Measurements from ENCODE around the gene SEMA4D.

Gene SEMA4D

DNA sequence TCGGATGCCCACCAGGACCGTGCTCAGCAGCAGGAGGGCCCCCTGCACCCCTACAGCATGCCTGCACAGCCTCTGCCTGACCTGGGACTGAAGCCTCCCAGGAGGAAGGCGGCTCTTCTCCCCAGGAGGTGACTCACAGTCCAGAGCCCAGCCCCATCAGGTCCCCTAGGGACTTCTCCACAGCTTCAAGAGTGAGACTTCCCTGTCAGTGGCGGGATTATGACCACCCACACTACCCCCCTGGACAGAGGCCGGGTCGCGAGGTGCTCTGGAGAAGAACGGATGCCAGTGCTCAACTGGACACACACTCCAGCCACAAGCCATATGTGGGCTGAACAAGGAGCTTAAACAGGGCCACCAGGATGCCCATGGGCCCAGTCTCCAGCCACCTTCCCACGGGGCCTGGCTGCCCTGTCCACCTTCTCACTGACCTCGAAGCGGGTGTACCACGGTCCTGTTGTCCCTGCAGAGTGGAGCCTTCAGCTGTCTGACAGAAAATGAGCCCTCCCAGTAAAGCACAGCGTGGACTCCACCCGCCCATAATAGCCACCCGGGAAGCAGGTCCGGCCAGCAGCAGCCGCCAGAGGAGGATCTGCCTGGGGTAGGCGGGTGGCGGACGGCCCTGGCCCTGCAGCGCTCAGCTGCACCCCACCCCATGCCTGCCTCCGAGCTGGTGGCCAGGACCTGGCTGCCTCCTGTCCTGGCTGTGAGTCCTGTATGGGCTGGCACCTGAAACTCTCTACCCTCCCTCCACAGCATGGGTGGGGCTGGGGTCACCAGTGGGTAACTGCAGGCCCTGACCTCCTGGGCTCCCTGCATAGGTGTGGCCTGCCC, 54.7 kb downstream of the SEMA4D start:
- DNase-seq: no peak

DNA sequence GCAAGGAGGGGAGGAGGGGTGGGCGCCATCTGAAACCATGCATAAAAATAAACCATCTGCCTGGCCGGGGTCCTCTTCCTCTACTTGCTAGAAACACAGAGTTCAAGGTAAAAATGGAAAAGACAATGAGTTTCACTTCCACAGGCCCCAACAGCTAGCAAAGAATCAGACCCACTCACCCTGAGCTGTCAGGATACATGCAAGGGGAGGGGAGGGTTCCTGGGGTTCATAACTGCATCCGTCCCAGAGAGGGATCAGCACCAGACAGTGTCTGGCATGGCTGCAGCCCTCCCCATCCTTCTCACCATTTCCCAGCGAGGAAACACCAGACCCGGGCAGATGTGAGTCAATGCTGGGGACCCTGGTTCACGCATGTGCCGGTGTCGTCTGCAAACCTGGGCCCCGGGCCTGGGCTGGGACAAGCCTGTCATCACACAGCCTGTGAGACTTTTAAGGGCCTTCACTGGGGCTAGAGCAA, 55.4 kb downstream of the SEMA4D start:
- no peak for DNase-seq

DNA sequence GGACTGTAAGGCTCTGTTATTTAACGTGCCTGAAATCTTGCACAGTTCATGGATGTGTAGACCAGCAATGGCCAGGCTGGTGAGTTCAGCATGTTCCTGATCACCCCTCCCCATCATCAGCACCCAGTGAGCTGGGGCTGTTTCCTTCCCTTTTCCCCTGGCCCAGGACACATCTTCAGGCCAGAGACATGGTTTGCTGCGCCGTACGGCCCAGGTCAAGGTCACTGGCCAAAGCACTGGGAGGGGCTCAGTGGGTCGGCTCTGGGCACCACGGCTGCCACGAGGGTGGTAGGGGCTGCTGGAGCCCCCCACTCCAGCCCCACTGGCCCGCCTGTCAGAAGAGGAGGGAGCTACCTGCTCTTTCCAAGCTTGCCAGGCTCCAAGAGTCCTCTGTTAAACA, 55.9 kb downstream of the SEMA4D start:
- DNase-seq: no peak

DNA sequence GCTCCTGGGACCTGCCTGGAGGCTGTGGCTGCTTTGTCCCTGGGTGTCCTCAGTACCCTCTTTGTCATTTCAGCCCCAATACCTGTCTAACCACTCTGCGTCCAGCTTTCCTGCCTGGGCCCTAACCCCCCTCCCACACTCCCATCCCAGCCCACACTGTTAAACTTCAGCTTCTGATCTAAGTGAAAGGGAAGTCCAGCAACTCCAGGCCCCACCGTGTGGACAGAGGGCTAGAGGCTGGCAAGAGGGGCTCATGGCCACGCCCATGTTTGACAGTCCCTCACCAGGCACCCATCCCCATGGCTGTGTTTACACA, 56.3 kb downstream of the SEMA4D start:
- DNase-seq: no peak

DNA sequence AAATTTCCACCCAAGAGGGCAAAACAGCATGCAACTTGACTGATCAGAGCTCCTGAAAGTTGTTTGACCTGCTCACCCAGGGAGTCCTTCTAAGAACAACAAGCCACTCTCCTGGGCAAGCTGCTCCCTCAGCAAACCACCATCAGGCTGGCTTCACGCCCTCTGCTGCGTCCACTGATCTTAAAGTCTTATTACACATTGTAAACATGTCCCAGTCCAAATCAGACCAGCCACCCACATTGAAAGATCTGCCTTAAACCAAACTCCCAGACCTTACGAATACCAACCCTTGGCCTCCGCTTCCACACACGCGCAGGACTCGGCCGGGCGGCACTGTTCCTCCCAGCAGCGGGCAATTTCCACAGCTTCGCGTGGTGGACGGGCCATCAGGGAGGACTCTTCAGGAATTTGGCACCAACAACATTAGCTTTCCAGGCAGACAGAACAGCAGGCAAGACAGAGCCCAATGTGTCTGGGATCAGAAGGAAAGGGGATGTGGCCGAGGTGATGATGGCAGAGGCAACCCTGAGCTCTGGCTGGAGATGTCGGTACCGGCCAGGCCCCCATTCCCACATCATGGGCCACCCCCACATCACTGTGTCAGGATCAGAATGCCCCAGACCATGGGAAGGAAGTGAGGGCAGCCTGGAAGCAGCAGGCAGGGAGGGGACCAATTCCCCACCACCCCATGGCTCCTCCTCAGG, 56.8 kb downstream of the SEMA4D start:
- DNase-seq: no peak

DNA sequence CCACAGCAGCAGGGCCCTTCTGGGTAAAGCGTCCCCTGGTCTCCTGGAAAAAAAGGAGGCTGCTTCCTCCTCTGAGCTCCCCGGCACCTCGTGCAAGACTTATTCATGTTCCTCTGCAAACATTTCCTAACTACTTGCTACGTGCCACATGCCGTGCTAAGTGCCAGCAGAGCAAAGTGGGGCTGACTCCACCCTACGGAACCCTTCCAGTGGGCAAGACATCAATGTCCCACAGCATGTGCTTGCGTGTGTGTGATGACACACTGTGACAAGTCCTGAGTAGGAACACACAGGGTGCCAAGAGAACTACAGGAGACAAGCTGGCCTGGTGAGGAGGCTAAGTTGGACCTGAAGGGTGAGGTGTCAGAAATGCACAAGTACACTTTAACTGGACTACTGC, 57.4 kb downstream of the SEMA4D start:
- no peak for DNase-seq

DNA sequence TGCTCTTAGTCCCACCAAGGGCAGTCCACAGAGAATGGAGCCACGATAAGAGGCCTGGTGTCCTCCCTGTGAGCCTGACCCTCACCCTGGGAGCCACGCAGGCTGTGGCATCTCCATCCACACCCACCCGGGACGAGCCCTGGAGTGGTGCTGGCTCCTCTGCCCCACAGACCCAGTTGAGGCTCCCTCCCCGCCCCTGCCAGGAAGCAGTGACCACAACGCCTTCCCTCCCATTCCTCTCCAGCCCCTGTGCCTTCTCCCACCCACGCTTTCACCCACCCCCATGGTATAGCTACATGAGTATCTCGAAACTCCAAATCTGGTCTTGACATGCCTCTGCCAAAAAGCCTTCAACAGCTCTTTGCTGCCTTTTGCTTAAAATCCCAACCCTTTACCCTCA, 57.9 kb downstream of the SEMA4D start:
- no peak for DNase-seq

DNA sequence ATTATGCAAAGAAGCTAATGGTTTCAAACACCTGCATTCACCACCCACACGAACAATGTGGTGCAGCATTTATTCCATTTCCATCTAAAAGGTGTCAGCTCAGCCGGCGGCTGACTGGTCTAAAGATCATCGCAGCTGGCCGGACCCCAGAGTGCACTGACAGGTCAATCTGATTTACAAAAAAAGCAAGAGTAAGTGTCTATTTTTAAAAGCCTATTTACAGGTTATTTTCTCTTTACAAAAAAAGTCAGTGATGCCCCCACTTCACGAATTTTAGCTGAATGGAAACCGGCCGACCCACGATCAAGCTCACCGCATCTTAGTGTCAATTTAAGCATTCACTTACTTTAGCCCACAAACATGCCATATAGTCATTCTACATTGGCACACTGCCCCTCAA, 58.3 kb downstream of the SEMA4D start:
- DNase-seq: no peak

DNA sequence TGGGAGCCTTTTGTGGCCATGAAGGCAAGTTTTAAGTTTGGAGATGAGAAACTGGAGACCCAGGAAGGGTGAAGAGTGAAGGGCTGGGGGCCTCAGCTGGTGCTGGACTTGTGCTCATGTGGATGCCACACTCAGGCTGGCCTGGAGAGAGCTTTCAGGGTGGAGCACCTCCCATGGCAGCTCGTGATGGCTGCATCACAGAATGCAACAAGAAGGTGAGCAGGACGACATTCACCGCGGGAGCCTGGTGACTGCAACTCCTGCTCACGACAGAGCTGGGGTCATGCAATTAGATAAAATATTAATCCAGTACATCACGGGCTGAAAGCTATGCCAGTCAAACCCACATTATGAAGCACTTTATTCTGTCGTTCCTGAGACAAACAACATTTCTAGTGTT, 59.7 kb downstream of the SEMA4D start:
- DNase-seq: no peak

DNA sequence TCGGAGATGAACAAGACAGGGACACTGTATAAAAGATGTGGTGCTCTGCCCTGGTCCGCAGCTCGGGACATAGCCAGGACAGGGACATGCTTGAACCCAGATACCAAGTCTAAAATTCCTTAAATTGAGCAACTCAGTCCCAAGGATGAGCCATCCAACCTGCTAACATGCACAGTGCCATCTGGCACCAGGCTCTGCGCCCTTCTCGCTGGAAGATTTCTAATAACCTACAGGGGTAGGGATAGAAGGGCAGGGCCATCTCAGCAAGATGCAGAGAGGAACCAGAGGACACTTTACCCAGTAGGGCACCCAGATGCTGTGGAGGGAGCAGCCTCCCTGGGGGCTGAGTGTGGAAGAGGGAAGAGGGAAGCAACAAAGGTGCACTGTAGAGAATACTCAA, 60.1 kb downstream of the SEMA4D start:
- no peak for DNase-seq

DNA sequence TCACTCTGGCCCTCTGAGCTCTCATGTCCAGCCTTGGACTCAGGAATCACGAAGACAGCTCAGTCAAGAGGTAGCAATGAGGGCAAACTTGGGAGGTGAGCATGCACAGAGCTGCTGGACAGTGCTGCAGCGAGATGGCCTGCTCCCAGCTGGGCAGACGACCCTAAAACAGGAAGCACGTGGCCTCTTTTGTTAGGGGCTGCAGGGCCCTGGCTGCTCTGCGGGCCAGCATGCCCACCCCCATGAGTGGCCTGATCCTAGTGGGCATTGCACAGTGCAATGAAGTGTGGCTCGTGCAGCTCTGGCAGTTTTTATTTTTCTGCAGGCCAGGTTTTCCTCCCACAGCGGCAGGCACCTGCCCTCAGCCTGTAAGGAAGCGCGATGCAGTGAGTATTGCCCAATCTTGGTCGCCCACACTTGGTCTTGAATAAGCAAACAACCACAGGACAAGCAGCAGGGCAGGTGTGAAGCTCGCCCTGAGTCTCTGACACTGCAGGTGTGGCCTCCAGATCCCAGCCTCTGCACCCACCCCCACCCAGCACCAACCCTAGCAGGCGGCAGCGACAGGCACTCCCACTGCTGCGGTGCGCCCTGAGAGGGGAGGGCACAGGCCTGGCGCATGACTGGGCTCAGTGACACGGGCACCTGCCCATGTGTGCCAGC, 60.8 kb downstream of the SEMA4D start:
- peak; percentile 37 for DNase-seq

DNA sequence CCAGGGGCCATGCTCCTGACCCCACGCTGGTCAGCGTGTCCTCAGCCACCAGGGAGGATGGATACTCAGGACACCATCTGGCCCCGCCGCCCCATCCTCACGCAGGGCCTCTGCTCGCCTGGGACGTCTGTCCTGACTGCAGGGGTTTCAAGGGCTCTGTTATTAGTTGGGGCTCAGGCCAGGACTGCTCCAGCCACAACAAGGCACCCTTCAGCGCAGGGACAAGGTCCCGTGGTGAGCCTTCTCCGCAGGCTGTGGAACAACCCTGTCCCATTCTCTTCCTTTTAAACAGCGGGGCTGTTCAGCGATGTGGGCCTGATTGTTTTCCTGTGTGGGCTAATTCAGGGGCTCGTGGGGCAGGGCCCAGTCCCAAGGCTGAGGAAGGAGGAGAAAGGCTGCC, 61.6 kb downstream of the SEMA4D start:
- no peak for DNase-seq

DNA sequence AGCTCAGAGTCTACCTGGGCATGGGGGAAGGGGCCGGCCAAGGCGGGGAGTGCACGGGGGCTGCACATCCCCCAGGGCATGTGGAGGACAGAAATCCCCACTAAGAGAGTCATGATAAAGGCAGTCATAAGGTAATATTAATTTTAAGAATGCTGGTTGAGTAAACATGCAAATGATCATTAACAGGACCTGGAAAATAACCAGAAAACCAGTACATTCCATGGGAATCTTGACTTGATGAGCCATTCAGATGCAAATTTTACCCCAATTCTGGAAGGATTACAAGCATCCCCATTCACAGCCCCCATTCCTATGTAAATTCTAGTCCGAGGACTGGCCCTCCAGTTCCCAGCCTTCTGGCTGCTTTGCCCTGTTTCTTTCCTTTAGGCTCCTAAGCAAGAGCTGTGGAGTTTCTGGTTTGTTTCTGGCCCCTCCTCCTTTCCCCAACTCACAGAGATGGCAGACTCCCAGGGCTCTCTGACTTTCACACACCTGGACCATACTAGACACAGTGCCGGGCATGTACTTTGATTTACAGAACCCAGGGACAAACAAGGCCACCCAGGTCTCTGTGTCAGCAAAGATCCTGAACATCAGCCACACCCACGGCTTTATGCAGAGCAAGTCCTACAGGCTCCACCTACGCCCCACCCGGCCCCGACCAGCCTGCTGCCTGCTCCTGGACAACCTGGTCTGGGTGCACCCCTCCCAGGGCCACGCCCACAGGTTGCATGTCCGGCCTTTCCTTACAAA, 62.7 kb downstream of the SEMA4D start:
- no peak for DNase-seq

DNA sequence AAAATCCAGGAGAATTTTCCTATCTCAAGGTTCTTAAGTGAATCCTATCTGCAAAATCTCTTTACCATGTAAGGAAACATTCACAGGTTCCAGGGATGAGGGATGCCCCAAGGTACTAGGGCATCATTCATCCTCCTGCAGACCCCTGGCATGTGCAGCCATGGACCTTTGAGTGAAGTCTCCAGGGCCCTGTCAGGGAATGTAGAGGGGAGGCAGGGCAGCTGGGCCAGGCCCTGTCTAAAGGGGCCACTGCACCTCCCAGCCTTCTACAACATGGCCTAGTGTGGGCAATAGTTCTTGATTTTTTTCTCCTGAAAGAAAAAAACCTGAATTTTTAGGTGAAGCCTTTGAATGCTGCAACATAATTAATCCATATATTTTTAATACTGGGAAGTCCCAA, 63.3 kb downstream of the SEMA4D start:
- no peak for DNase-seq

DNA sequence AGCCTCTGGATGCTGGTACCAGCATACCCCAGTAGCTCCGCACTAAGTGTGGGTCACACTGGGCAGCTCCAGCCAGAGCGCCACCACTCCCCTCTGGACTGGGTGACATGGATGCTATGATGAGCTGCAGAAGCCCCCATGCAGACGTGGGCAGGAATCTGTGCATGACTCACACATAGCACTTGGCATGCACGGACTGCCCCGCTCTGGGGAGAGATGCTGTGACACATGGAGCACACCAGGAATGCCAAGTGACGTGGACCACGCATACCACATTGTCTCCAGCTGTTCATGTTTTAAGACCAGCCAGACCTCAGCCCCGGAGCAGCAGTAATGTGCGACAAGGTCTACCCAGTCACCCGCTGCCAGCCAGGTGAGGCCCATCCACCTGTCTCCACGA, 64.1 kb downstream of the SEMA4D start:
- DNase-seq: no peak

DNA sequence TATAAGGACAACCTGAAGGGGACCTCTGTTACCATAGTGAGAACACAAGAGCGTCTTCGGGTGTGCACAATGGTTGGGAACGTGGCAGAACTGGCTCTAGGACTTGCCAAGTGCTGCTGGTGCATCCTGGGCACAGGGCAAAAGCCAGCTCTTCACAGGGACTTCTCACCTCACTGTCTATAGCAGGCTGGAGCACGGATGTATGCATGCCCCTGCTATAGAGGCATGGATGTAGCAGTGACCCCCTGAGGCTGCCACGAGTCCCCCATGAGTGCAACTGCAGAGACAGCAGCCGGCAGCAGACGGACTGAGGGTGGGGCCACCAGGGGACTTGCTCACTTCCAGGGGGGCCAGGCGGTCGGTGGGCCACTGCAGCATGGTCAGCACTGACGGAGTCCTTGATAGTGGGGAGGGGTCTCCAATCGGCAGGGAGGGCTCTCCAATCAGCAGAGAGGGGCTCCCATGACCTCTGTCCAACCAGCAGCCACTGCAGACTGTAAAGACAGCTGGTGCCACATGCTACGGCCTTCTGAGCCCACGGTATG, 64.9 kb downstream of the SEMA4D start:
- no peak for DNase-seq

DNA sequence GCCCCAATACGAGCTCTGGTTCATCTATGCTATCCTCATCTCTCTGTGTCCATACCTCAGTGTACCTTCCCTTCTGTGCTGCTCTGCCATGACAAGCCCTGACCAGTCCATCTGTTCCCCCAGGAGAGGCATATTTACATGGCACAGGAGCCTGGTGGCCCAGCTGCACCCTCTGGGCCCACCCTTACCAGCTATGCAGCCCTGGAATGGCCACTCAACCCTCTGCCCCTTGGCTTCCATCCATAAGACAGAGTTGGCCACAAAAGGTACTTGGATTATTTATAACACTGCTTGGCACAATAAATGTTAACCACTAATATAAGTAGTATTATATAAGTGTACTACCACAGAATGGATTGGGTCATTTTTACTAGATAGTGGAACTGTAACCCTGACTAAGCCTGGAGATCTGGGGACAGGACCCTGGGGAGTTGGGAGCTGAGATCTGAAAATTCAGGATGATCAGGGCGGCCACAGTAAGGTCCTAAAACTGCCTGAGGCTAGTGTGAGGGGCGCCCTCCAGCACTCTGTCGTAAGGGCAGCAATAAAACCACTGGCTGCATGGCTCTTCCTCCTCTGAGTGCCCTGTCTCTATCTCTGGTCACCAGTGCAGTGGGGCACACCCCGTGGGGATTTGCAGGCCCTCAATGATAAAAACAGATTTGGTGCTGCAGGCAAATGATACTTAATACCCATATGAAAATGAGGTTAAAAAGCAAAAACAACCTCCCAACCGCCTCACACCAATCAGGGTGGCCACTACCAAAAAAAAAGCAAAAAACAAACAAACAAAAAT, 65.8 kb downstream of the SEMA4D start:
- peak; percentile 3 for DNase-seq

DNA sequence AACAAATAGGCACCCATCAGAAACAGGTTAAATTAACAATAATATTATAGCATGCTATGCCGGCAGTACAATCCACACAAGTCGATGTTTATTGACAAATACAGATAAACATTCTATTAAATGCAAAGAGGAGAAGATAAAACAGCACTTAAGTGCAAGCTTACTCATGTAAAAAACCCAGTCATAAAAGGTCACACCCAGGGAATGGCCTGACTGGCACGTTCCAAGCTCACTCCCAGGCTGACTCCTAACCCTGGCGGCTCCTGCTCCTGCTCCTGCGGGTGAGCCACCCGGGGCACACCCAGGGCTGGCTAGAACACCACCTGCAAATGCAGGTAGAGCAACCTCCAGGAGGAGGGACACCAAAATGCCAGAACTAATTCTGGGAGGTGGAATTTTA, 66.9 kb downstream of the SEMA4D start:
- DNase-seq: no peak

DNA sequence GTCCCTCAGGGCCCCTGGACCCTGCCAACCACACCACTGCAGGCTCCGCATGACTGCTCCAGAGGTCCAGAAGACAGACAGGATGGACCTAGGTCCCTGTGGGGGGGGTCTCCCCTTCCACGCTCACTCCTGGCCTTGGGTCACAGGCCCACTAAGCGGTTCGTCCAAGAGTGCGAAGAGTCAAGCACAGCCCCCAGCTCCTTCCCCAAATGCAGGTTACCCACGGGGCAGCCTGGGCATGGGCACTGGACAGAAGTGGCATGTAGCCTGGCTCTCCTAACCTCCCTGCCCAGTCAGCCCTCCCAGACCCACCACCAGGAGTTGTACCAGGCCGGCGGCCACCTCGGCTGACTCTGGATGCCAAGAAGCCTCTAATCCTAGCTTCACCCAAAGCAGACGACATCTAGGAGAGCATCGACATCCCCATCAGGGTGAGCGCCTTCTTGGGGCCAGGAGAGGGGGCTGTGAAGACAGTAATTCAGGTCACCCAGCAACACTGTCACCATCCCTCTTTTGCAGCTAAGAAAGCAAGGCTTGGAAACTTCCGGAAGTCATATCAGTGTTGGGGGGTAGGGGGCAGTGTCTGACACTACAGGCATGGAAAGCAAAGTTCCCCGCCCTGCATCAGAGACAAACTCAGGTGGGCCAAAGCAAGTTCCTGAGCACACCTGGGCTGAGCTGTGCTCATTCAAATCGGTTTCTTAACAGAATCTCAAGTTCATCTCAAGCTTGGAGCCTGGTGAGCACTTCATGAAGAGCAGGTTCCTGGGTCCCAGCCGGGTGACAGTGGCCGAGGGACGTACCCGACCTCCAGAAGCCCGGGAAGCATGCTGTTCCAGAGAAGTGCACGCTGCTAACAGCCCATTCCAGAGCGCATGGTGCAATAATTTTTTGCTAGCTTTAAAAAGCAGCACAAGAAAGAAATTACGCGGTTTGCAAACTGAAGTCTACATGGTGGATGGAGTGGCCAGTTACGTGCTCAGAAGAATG, 68.7 kb downstream of the SEMA4D start:
- no peak for DNase-seq

DNA sequence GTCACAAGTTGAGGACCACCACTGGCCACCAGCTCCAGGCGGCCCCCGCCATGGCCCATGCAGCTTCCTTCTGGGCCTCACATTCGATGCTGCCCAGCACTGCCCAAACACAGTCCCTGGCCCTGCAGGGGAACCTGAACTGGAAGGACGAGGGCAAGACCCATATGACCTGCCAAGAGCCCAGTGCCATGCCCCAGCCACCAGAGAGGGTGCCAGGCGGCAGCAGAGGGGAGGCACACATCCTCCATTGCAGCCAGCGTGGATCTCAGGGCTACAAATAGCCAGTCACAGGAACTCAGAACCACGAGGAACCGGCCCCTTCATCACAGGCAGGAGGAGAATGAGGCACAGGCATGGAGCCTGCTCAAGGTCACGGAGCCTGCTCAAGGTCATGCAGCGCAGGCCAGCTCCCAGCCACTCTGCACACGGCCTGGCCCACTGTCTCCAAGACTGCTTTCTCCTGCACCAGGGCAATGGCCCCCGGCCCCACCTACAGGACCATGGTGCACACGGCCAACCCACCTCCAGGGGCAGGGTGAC, 69.6 kb downstream of the SEMA4D start:
- DNase-seq: no peak
